Activated CD8-positive, alpha-beta T cell treated with anti-CD3 and anti-CD28 coated beads for 36 hours (primary cell): ENCODE measurements around the gene SOD2. TPM values are rescaled to one million over a fixed set of nuclear protein-coding genes. Genes with fewer than 3 reads are reported as not detected.

Experiments used
- ATAC-seq: fragments of 200-7000 bp; cut with Tn5 transposase; one replicate; pipeline ENCODE4 v1.10.0; 2021; ENCODE audit warnings: mild to moderate bottlenecking, moderate library complexity
- CTCF ChIA-PET: fragments of 350-600 bp; sonication (Branson Sonifier 250); formaldehyde crosslinking; loops from one replicate; lab custom pipeline; 2021; ENCODE audit warnings: antibody characterized with exemption; lab: Charles Lee
- POLR2A ChIA-PET: fragments of 350-600 bp; sonication (Branson Sonifier 250); formaldehyde crosslinking; loops from one replicate; lab custom pipeline; 2021; ENCODE audit warnings: antibody characterized with exemption; lab: Charles Lee
- DNase-seq: peaks from one replicate; pipeline ENCODE4 v3.0.0-alpha.2; 2020
- H3K27ac Mint-ChIP-seq: one replicate; pipeline ENCODE4 v1.8.0; 2021; ENCODE audit warnings: mild to moderate bottlenecking, mixed read lengths
- H3K27me3 Mint-ChIP-seq: one replicate; pipeline ENCODE4 v1.8.0; 2021; ENCODE audit warnings: mixed read lengths
- H3K36me3 Mint-ChIP-seq: one replicate; pipeline ENCODE4 v1.8.0; 2021; ENCODE audit warnings: low read depth, mixed read lengths
- H3K4me1 Mint-ChIP-seq: one replicate; pipeline ENCODE4 v1.8.0; 2021; ENCODE audit warnings: low read depth, mixed read lengths
- H3K4me3 Mint-ChIP-seq: one replicate; pipeline ENCODE4 v1.8.0; 2021; ENCODE audit warnings: mild to moderate bottlenecking, moderate library complexity, mixed read lengths
- H3K9me3 Mint-ChIP-seq: one replicate; pipeline ENCODE4 v1.8.0; 2021; ENCODE audit warnings: mixed read lengths
- CTCF ChIP-seq: fragments of 200-600 bp; IDR thresholded peaks from one replicate; pipeline ENCODE4 v1.8.0; 2022; ENCODE audit warnings: antibody characterized with exemption, mild to moderate bottlenecking
- intact Hi-C: fragments of 100-400 bp; cut with micrococcal nuclease; formaldehyde crosslinking; loops from one replicate; pipeline ENCODE4 v1.10.0; 2022
- total RNA-seq, 2 experiments: library from RNA; stranded (reverse); gene quantifications; one replicate each; pipeline ENCODE4 v1.2.3, GENCODE V29; 2021

Gene SOD2
- total RNA-seq, 2 experiments from 2014 or later, result 95.5 to 105 TPM

DNA sequence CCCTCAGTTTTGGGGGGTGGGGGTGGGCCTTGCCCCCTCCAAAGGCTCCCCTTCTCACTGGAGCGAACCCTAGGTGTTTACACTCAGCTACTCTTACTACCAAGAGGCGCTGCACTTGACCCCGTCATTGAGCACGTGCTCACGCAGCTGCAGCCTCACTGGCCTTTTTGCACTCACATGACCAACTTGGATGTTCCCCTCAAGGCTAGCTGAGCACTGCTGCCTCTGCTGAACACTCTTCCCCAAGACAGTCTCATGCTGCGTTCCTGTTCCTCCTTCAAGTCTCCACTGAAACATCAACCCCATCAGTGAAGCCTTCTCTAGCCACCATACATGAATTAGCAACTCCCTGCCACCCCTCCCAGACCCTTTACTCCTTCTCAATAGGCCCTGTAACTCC, 4.0 kb downstream of the SOD2 start:
- Mint-ChIP-seq H3K9me3 (no peaks in the 10 kb centered on the region), H3K4me1 (peaks cover 40% of the 10 kb centered on the region), H3K4me3 (no peak overlapping the region), H3K27me3 (no peaks in the 10 kb centered on the region), H3K27ac (no peak overlapping the region), H3K36me3 (peaks cover 51% of the 10 kb centered on the region)
- DNase-seq (no peak), ATAC-seq (no peak)
- CTCF ChIA-PET, result interaction anchor here (1.0 kb wide), 2 partner anchors 10 to 49 kb away, joined by 3 to 4 read pairs; no protein-coding TSS in a partner anchor
- intact Hi-C loops, result no loop called here
- TF ChIP-seq CTCF, result no peak
- POLR2A ChIA-PET, result interaction anchor here (1.1 to 1.7 kb wide), 2 partner anchors 9 to 74 kb away, joined by 3 to 8 read pairs; no protein-coding TSS in a partner anchor

- TF ChIP-seq CTCF, result no peak
- ChIA-PET POLR2A (interaction anchor here (0.9 to 1.7 kb wide), 3 partner anchors 8 to 74 kb away, joined by 3 to 8 read pairs (median 4); partner anchors contain the start of gene ACAT2), CTCF (interaction anchor here (1.0 to 1.2 kb wide), 2 partner anchors 50 to 103 kb away, joined by 3 to 4 read pairs; no protein-coding TSS in a partner anchor)
- intact Hi-C loops, result no loop called here
- no peaks in the 10 kb centered on the region for H3K27me3 Mint-ChIP-seq
- H3K27ac Mint-ChIP-seq, result peak overlapping the region; percentile 30
- ATAC-seq (no peak), DNase-seq (no peak)
- no peaks in the 10 kb centered on the region for H3K9me3 Mint-ChIP-seq
- peaks cover 37% of the 10 kb centered on the region for H3K4me1 Mint-ChIP-seq
- peaks cover 51% of the 10 kb centered on the region for H3K36me3 Mint-ChIP-seq
- H3K4me3 Mint-ChIP-seq, result no peak overlapping the region
Observed at GRCh38 chr6:159688266-159688905, 4.7 kb downstream of the SOD2 start.

- Mint-ChIP-seq H3K4me1 (peaks cover 37% of the 10 kb centered on the region), H3K36me3 (peaks cover 51% of the 10 kb centered on the region), H3K4me3 (no peak overlapping the region), H3K27ac (peak overlapping the region; percentile 55), H3K27me3 (no peaks in the 10 kb centered on the region), H3K9me3 (no peaks in the 10 kb centered on the region)
- CTCF ChIA-PET, result interaction anchor here (1.2 kb wide), 1 partner anchor 104 kb away, joined by 4 read pairs; no protein-coding TSS in a partner anchor
- no peak for DNase-seq
- POLR2A ChIA-PET, result interaction anchor here (1.0 to 1.5 kb wide), 2 partner anchors 39 to 75 kb away, joined by 3 to 4 read pairs; partner anchors contain the start of gene ACAT2
- intact Hi-C loops, result no loop called here
- TF ChIP-seq CTCF, result no peak
- no peak for ATAC-seq
Observed at GRCh38 chr6:159687341-159687740, 5.7 kb downstream of the SOD2 start.

- Mint-ChIP-seq H3K36me3 (peaks cover 49% of the 10 kb centered on the region), H3K4me1 (peaks cover 32% of the 10 kb centered on the region), H3K4me3 (no peak overlapping the region), H3K9me3 (no peaks in the 10 kb centered on the region), H3K27me3 (no peaks in the 10 kb centered on the region), H3K27ac (peak overlapping the region; percentile 55)
- ChIA-PET POLR2A (interaction anchor here (1.0 kb wide), 1 partner anchor 40 kb away, joined by 3 read pairs; no protein-coding TSS in a partner anchor), CTCF (no interaction called here)
- no peak for DNase-seq
- no peak for TF ChIP-seq CTCF
- ATAC-seq, result peak; percentile 39
- intact Hi-C loops, result no loop called here
Observed at GRCh38 chr6:159686703-159687102, 6.3 kb downstream of the SOD2 start.

GRCh38 chr6:159686040-159686439, 7.0 kb downstream of the SOD2 start:
- peaks cover 50% of the 10 kb centered on the region for H3K36me3 Mint-ChIP-seq
- ATAC-seq, result no peak
- POLR2A ChIA-PET, result interaction anchor here (1.0 to 1.3 kb wide), 3 partner anchors 8 to 43 kb away, joined by 3 to 4 read pairs (median 3); no protein-coding TSS in a partner anchor
- peaks cover 31% of the 10 kb centered on the region for H3K4me1 Mint-ChIP-seq
- no peak for DNase-seq
- H3K9me3 Mint-ChIP-seq, result no peaks in the 10 kb centered on the region
- no peak overlapping the region for H3K4me3 Mint-ChIP-seq
- no peak for TF ChIP-seq CTCF
- CTCF ChIA-PET, result interaction anchor here (1.0 kb wide), 1 partner anchor 34 kb away, joined by 3 read pairs; no protein-coding TSS in a partner anchor
- H3K27me3 Mint-ChIP-seq, result no peaks in the 10 kb centered on the region
- intact Hi-C loops, result no loop called here
- peak overlapping the region; percentile 7 for H3K27ac Mint-ChIP-seq
